ENCODE measurements around the gene CHCHD1.

- TF ChIP-seq POLR2A (IDR thresholded peaks at IDR 0.05; ENCODE audit: low read depth, low read length) (no peak), EZH2 (IDR thresholded peaks at IDR 0.05; ENCODE audit: borderline replicate concordance, low read depth, low read length, severe bottlenecking) (no peak), CTCF (IDR thresholded peaks at IDR 0.05; ENCODE audit: extremely low read depth in 1 of 2, insufficient read depth in 1 of 2, low read depth in 1 of 2, low read length in 2 of 2) (no peak), JUN (IDR thresholded peaks at IDR 0.05; ENCODE audit: borderline replicate concordance, insufficient read depth, insufficient read length, low read depth) (no peak), MYC (IDR thresholded peaks at IDR 0.05; ENCODE audit: low read depth, low read length) (no peak)
Measured at GRCh38 chr10:73813333-73813732, 31.5 kb downstream of the CHCHD1 start.
